ENCODE results near the gene INSR.

Gene INSR
- long read RNA-seq, full-length matches to known transcripts, result 1 of 51 reads
- long read RNA-seq, partial matches to known transcripts, result 29 of 51 reads
- long read RNA-seq, other reads (novel, unspliced or antisense), result 21 of 51 reads

- no peak for TF ChIP-seq GABPA (IDR thresholded peaks at IDR 0.05; ENCODE audit: low read depth)
- no peak; the same call in 1 of the 2 replicates for TF ChIP-seq POLR2AphosphoS5 (IDR thresholded peaks at IDR 0.05; ENCODE audit: low read depth)
- TF ChIP-seq CTCF (IDR thresholded peaks at IDR 0.05; ENCODE audit: insufficient read depth, low read length), result no peak
- TF ChIP-seq SPI1 (IDR thresholded peaks at IDR 0.05; ENCODE audit: borderline replicate concordance, low read depth), result no peak
- no peak for TF ChIP-seq REST (IDR thresholded peaks at IDR 0.05; ENCODE audit: insufficient replicate concordance, low read depth)
- DNase-seq (ENCODE audit: low read depth in 1 of 2, low spot score in 1 of 2), result peak; percentile 86 to 93
- Histone ChIP-seq H3K27ac (replicated peaks) (peak within 1 kb of the TSS; percentile 84), H3K27me3 (ENCODE audit: insufficient read depth, poor library complexity, severe bottlenecking) (no peaks in the 10 kb centered on the region), H3K4me3 (replicated peaks; ENCODE audit: insufficient read depth, low read length) (peak within 1 kb of the TSS; percentile 86)
These were observed at the start of gene INSR for GRCh38 chr19:7293762-7294557. INSR (minus strand) TSS chr19:7294414; CDS start chr19:7293891, 523 bp downstream.

- no peak for DNase-seq (ENCODE audit: low read depth in 1 of 2, low spot score in 1 of 2)
- no peak overlapping the region for H3K27ac ChIP-seq (replicated peaks)
These were observed 47.9 kb upstream of the INSR start for GRCh38 chr19:7342143-7342542.

More at GRCh38 chr19:7342143-7342542, 47.9 kb upstream of the INSR start:
- Histone ChIP-seq H3K27me3 (ENCODE audit: insufficient read depth, poor library complexity, severe bottlenecking) (no peaks in the 10 kb centered on the region), H3K4me3 (replicated peaks; ENCODE audit: insufficient read depth, low read length) (no peak overlapping the region)
- TF ChIP-seq GABPA (IDR thresholded peaks at IDR 0.05; ENCODE audit: low read depth) (no peak), POLR2AphosphoS5 (IDR thresholded peaks at IDR 0.05; ENCODE audit: low read depth) (no peak), SPI1 (IDR thresholded peaks at IDR 0.05; ENCODE audit: borderline replicate concordance, low read depth) (no peak), REST (IDR thresholded peaks at IDR 0.05; ENCODE audit: insufficient replicate concordance, low read depth) (no peak), CTCF (IDR thresholded peaks at IDR 0.05; ENCODE audit: insufficient read depth, low read length) (no peak)
